Osteocyte (in vitro differentiated cells): ENCODE results near the gene MIS18BP1. TPM values are rescaled to one million over a fixed set of nuclear protein-coding genes. Genes with fewer than 3 reads are reported as not detected.

ENCODE experiments used
- DNase-seq: peaks from one replicate; pipeline ENCODE4 v3.0.0; 2021; ENCODE audit warnings: mixed read lengths; ENCODE audit not compliant: unreplicated experiment; ENCODE audit errors: extremely low spot score
- H3K27ac Mint-ChIP-seq: one replicate; pipeline ENCODE4 v1.8.0; 2021; ENCODE audit warnings: mild to moderate bottlenecking, mixed read lengths; ENCODE audit not compliant: unreplicated experiment
- H3K27me3 Mint-ChIP-seq: one replicate; pipeline ENCODE4 v1.8.0; 2021; ENCODE audit warnings: mixed read lengths; ENCODE audit not compliant: unreplicated experiment
- H3K36me3 Mint-ChIP-seq: one replicate; pipeline ENCODE4 v1.8.0; 2021; ENCODE audit warnings: mixed read lengths; ENCODE audit not compliant: unreplicated experiment
- H3K4me1 Mint-ChIP-seq: one replicate; pipeline ENCODE4 v1.8.0; 2021; ENCODE audit warnings: mixed read lengths; ENCODE audit not compliant: unreplicated experiment
- H3K4me3 Mint-ChIP-seq: one replicate; pipeline ENCODE4 v1.8.0; 2021; ENCODE audit warnings: mild to moderate bottlenecking, moderate library complexity, mixed read lengths; ENCODE audit not compliant: unreplicated experiment
- H3K9me3 Mint-ChIP-seq: one replicate; pipeline ENCODE4 v1.8.0; 2021; ENCODE audit warnings: mixed read lengths; ENCODE audit not compliant: unreplicated experiment
- CTCF ChIP-seq: fragments of 200-600 bp; sonication (generic); IDR thresholded peaks from 2 replicates; pipeline ENCODE4 v1.5.0; 2021; ENCODE audit warnings: antibody characterized with exemption, mild to moderate bottlenecking, moderate library complexity
- total RNA-seq: library from RNA; stranded (reverse); gene quantifications from 2 replicates; pipeline ENCODE4 v1.2.1, GENCODE V29; 2021

MIS18BP1 gene
- total RNA-seq, 1 donor from 2014 or later: 14.2 TPM

DNA sequence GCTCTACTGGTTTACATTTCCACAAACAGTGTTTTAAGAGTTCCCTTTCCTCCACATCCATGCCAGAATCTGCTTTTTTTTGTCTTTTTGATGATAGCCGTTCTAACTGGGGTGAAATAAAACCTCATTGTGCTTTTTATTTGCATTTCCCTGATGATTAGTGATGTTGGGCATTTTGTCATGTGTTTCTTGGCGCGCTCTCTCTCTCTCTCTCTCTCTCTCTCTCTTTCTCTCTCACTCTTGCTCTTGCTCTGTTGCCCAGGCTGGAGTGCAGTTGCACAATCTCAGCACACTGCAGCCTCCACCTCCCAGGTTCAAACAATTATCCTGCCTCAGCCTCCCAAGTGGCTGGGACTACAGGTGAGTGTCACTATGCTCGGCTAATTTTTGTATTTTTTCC, 9.6 kb upstream of the MIS18BP1 start:
- Mint-ChIP-seq H3K27ac (no peak overlapping the region), H3K4me3 (no peak overlapping the region), H3K4me1 (no peaks in the 10 kb centered on the region), H3K27me3 (peaks cover 27% of the 10 kb centered on the region), H3K36me3 (peaks cover 2% of the 10 kb centered on the region), H3K9me3 (peaks cover 26% of the 10 kb centered on the region)
- no peak for DNase-seq
- TF ChIP-seq CTCF: no peak

DNA sequence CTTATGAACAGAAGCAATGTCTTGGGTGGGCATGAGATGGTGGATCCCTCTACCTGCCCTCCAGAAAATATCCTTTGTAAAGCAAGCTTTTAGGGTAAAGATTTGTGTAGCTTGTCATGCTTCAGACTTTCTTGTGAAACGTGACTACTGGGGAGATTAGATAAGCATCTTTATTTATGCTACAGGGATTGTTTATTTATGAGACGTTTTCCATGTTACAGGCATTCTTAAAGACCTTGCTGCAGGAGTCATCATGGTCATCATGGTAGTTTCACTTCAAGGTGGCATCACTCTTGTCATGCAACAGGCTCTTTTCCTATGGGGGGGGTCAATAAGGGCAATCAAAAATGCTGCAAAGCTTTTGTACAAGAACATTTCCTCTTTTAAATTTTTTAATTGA, 8.2 kb upstream of the MIS18BP1 start:
- no peak overlapping the region for H3K4me3 Mint-ChIP-seq
- TF ChIP-seq CTCF: no peak
- no peak overlapping the region for H3K27ac Mint-ChIP-seq
- no peaks in the 10 kb centered on the region for H3K4me1 Mint-ChIP-seq
- H3K9me3 Mint-ChIP-seq: peaks cover 32% of the 10 kb centered on the region
- H3K36me3 Mint-ChIP-seq: peaks cover 2% of the 10 kb centered on the region
- no peak for DNase-seq
- peaks cover 28% of the 10 kb centered on the region for H3K27me3 Mint-ChIP-seq

DNA sequence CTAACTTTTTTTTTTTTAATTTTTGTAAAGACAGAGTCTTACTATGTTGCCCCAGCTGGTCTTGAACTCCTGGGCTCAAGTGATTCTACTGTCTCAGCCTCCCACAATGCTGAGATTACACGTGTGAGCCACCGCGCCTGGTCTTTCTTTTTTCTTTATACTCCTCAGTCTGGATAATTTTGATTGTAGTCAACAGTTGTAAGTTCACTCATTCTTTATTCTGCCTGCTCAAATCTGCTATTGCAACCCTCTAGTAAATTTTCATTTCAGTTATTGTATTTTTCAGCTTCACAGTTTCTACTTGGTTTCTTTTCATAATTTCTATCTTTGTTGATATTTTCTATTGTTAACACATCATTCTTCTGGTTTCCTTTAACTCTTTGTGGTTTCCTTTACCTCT, 5.8 kb upstream of the MIS18BP1 start:
- Mint-ChIP-seq H3K27ac (no peak overlapping the region), H3K27me3 (peaks cover 28% of the 10 kb centered on the region), H3K36me3 (peaks cover 2% of the 10 kb centered on the region), H3K9me3 (peaks cover 32% of the 10 kb centered on the region), H3K4me3 (no peak overlapping the region), H3K4me1 (no peaks in the 10 kb centered on the region)
- TF ChIP-seq CTCF: no peak
- DNase-seq: no peak

- peaks cover 3% of the 10 kb centered on the region for H3K4me1 Mint-ChIP-seq
Measured at GRCh38 chr14:45258073-45258472, 5.1 kb upstream of the MIS18BP1 start.

DNA sequence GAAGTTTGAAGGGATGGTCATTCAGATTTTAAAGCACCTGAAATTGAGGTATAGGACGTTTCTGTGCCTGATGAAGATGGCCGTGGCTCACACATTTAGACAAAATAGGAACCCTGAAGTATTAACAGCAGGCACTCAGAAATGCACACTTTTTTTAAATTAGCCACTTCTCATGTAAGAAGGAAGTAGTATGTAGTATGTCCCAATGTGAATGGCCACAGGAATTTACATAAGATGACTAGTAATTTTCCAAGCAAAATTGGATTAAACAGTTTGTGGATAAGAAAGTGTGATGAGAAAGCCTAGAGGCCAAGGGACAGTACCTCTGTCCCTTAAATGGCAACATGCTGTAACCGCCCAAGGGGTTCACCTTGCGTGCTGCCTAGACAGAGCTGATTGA, 1.8 kb upstream of the MIS18BP1 start:
- no peak for DNase-seq
- Mint-ChIP-seq H3K4me3 (no peak overlapping the region), H3K27me3 (peaks cover 7% of the 10 kb centered on the region), H3K9me3 (peaks cover 27% of the 10 kb centered on the region), H3K27ac (no peak overlapping the region), H3K4me1 (peaks cover 25% of the 10 kb centered on the region), H3K36me3 (peaks cover 2% of the 10 kb centered on the region)
- no peak for TF ChIP-seq CTCF

More at GRCh38 chr14:45258073-45258472, 5.1 kb upstream of the MIS18BP1 start:
- Mint-ChIP-seq H3K27me3 (peaks cover 28% of the 10 kb centered on the region), H3K36me3 (peaks cover 2% of the 10 kb centered on the region), H3K4me3 (no peak overlapping the region), H3K27ac (no peak overlapping the region), H3K9me3 (peaks cover 27% of the 10 kb centered on the region)
- no peak for DNase-seq
- no peak for TF ChIP-seq CTCF
